H1 (cell line): ENCODE results near the gene HOXB6. TPM values are rescaled to one million over a fixed set of nuclear protein-coding genes. Genes with fewer than 3 reads are reported as not detected.

Experiments used
- BACH1 ChIP-seq: IDR thresholded peaks from 2 replicates; pipeline ENCODE4 v1.6.1; 2012; ENCODE audit warnings: low read length, improper control_type of control experiment
- CHD1 ChIP-seq: IDR thresholded peaks from 2 replicates; pipeline ENCODE4 v1.6.1; 2012; ENCODE audit warnings: low read depth, low read length, improper control_type of control experiment
- CTCF ChIP-seq, 3 experiments: IDR thresholded peaks; 1 replicate in 2 of 3; 2 replicates in 1 of 3; pipeline versions ENCODE4 v1.5.1 to v1.6.1; 2011; ENCODE audit warnings: low read length in 3 of 3, mild to moderate bottlenecking in 3 of 3, inconsistent platforms in 2 of 3, low read depth in 1 of 3, moderate library complexity in 1 of 3; ENCODE audit not compliant: insufficient read depth in 1 of 3; ENCODE audit errors: control extremely low read depth in 1 of 3
- EGR1 ChIP-seq: IDR thresholded peaks from 2 replicates; pipeline ENCODE4 v1.6.1; 2011; ENCODE audit warnings: low read depth, low read length, borderline replicate concordance
- EZH2 ChIP-seq: fragments of 200-600 bp; sonication (generic); IDR thresholded peaks from 2 replicates; pipeline ENCODE4 v1.7.1; 2012; ENCODE audit warnings: low read depth, mild to moderate bottlenecking, moderate library complexity, low read length, inconsistent platforms; ENCODE audit not compliant: severe bottlenecking
- MAX ChIP-seq: IDR thresholded peaks from 2 replicates; pipeline ENCODE4 v1.6.1; 2012; ENCODE audit warnings: inconsistent platforms
- POLR2AphosphoS5 ChIP-seq: IDR thresholded peaks from 2 replicates; pipeline ENCODE4 v1.6.1; 2011; ENCODE audit warnings: low read depth, low read length
- SIN3A ChIP-seq, 2 experiments: IDR thresholded peaks in 1 of 2; conservative IDR thresholded peaks in 1 of 2; 2 replicates each; pipeline ENCODE4 v1.6.1; 2011 to 2012; ENCODE audit warnings: low read length in 2 of 2, improper control_type of control experiment in 1 of 2, low read depth in 1 of 2, mild to moderate bottlenecking in 1 of 2
- SIX5 ChIP-seq: IDR thresholded peaks from 2 replicates; pipeline ENCODE4 v1.6.1; 2011; ENCODE audit warnings: mild to moderate bottlenecking, low read depth, low read length
- polyA plus RNA-seq, 7 experiments: library from polyadenylated mRNA; depleted of rRNA in 3 of 7; stranded (reverse) in 5 of 7; unstranded in 2 of 7; fragments of >200 nt in 5 of 7; fragments of 200-250 nt in 2 of 7; gene quantifications; 1 replicate in 5 of 7; 2 replicates in 1 of 7; 4 replicates in 1 of 7; pipeline versions ENCODE4 v1.2.1 to v1.2.3, GENCODE V29; 2011 to 2013; ENCODE audit warnings: missing spikeins in 2 of 7, mixed read lengths in 2 of 7
- total RNA-seq: library from RNA; stranded (reverse); fragmentation: NEBNext Ultra II Directional; extraction: Animal tissue kit (Norgen Biotek cat#: 25700); gene quantifications from 2 replicates; pipeline ENCODE4 v1.2.1, GENCODE V29; 2021

Gene HOXB6
- total and polyA plus RNA-seq, 2 of the 8 experiments (the other 6 are each of a cell fraction or from before 2014, with no cell fraction given) = not detected

GRCh38 chr17:48597778-48598631, 6.8 kb downstream of the HOXB6 start (continued):
- TF ChIP-seq CTCF (IDR thresholded peaks at IDR 0.05; ENCODE audit: control extremely low read depth in 1 of 3, insufficient read depth in 1 of 3, low read depth in 1 of 3, low read length in 3 of 3) = peak in 1 of 3 experiments; percentile 5; a peak in 1 of 4 replicates
- TF ChIP-seq SIN3A (conservative IDR thresholded peaks at IDR 0.05 in 1 of 2, IDR thresholded peaks at IDR 0.05 in 1 of 2; ENCODE audit: low read depth in 1 of 2, low read length in 2 of 2) = no peak
- TF ChIP-seq MAX = no peak
- no peak for TF ChIP-seq SIX5
- TF ChIP-seq CHD1 = no peak
- TF ChIP-seq BACH1 = no peak
- TF ChIP-seq POLR2AphosphoS5 = no peak
- peak; percentile 56; the same call in 1 of the 2 replicates for TF ChIP-seq EGR1
- peak; percentile 100 for TF ChIP-seq EZH2
- TF ChIP-seq, all 59 proteins: peak for 7
